ENCODE results near the gene TSPYL2.

- no peak for TF ChIP-seq CTCF (IDR thresholded peaks at IDR 0.05; ENCODE audit: control extremely low read depth in 1 of 3, insufficient read depth in 1 of 3, low read depth in 1 of 3, low read length in 3 of 3)
- no peak for TF ChIP-seq SP2 (IDR thresholded peaks at IDR 0.05; ENCODE audit: low read length)
- TF ChIP-seq GABPA (IDR thresholded peaks at IDR 0.05; ENCODE audit: borderline replicate concordance, insufficient read depth, low read length): no peak
- TF ChIP-seq RFX5 (IDR thresholded peaks at IDR 0.05; ENCODE audit: borderline replicate concordance, low read depth, low read length): no peak
- no peak for TF ChIP-seq CEBPB (IDR thresholded peaks at IDR 0.05; ENCODE audit: low read depth, low read length)
- no peak for TF ChIP-seq CREB1 (IDR thresholded peaks at IDR 0.05)
Measured at GRCh38 chrX:53091354-53091753, 9.2 kb downstream of the TSPYL2 start.
